Measurements from ENCODE around the gene UQCRFS1. TPM values are rescaled to one million over a fixed set of nuclear protein-coding genes. Genes with fewer than 3 reads are reported as not detected.

Gene UQCRFS1
- total RNA-seq (10 to 100 TPM; 20.1 to 29.3 (median 23.8) TPM), polyA plus RNA-seq (10 to 100 TPM; 19.3 to 37.7 TPM)
- long read RNA-seq, donor 1, transcript UQCRFS1-201 (2 exons, 3,475 nt), result major isoform, 270 of 270 reads
- long read RNA-seq, donor 1, partial matches to known transcripts, result 0 of 270 reads
- long read RNA-seq, donor 1, other reads (novel, unspliced or antisense), result 0 of 270 reads
- long read RNA-seq, donor 2, transcript UQCRFS1-201 (2 exons, 3,475 nt), result major isoform, 118 of 118 reads
- long read RNA-seq, donor 2, partial matches to known transcripts, result 0 of 118 reads
- long read RNA-seq, donor 2, other reads (novel, unspliced or antisense), result 0 of 118 reads
- long read RNA-seq, donor 3, transcript UQCRFS1-201 (2 exons, 3,475 nt), result major isoform, 129 of 131 reads
- long read RNA-seq, donor 3, partial matches to known transcripts, result 0 of 131 reads
- long read RNA-seq, donor 3, other reads (novel, unspliced or antisense), result 2 of 131 reads

- intact Hi-C loops (cut with DNase I), result loop anchor here in 1 of 4 donors (10.0 kb wide), 1 partner anchor 582 kb away; no protein-coding TSS in a partner anchor
- Histone ChIP-seq H3K9me3 (no peaks in the 10 kb centered on the region), H3K27ac (peak within 1 kb of the TSS; percentile 68 to 87), H3K4me1 (ENCODE audit: insufficient read depth) (peaks cover 5% of the 10 kb centered on the region), H3K36me3 (no peaks in the 10 kb centered on the region), H3K27me3 (no peaks in the 10 kb centered on the region), H3K4me3 (peak within 1 kb of the TSS; percentile 97)
- TF ChIP-seq CTCF (IDR thresholded peaks at IDR 0.05), result peak in 1 of 3 donors; percentile 9
- peak; percentile 84 for TF ChIP-seq POLR2A (IDR thresholded peaks at IDR 0.05)
- TF ChIP-seq EP300 (IDR thresholded peaks at IDR 0.05), result no peak
- peak; percentile 92 to 96 (median 94) for DNase-seq
- WGBS, 3 donors, result 0 to 1% (median 1%) methylated on average over 59 to 90 of the region's 95 CpGs
Measured at GRCh38 chr19:29212648-29213573, at the start of gene UQCRFS1. UQCRFS1 (minus strand) TSS chr19:29213151; CDS start chr19:29213118, 33 bp downstream.

GRCh38 chr19:29262085-29262484 is 49.1 kb upstream of the UQCRFS1 start:
- H3K4me1 ChIP-seq (ENCODE audit: insufficient read depth), result no peaks in the 10 kb centered on the region
- H3K27ac ChIP-seq, result no peak overlapping the region
- 62 to 75% (median 63%) methylated on average over 2 of the region's 2 CpGs for WGBS, 3 donors
- H3K9me3 ChIP-seq, result no peaks in the 10 kb centered on the region
- DNase-seq, result no peak
- intact Hi-C loops (cut with DNase I), result no loop called here
- no peaks in the 10 kb centered on the region for H3K27me3 ChIP-seq
- TF ChIP-seq CTCF (IDR thresholded peaks at IDR 0.05) (no peak), POLR2A (IDR thresholded peaks at IDR 0.05) (no peak), EP300 (IDR thresholded peaks at IDR 0.05) (no peak)
- no peak overlapping the region for H3K4me3 ChIP-seq
- H3K36me3 ChIP-seq, result no peaks in the 10 kb centered on the region

GRCh38 chr19:29260477-29261317 is 47.7 kb upstream of the UQCRFS1 start:
- Histone ChIP-seq H3K9me3 (no peaks in the 10 kb centered on the region), H3K27me3 (no peaks in the 10 kb centered on the region), H3K4me1 (ENCODE audit: insufficient read depth) (no peaks in the 10 kb centered on the region), H3K36me3 (no peaks in the 10 kb centered on the region), H3K27ac (no peak overlapping the region), H3K4me3 (no peak overlapping the region)
- no peak for DNase-seq
- 70 to 74% (median 73%) methylated on average over 5 of the region's 5 CpGs for WGBS, 3 donors
- intact Hi-C loops (cut with DNase I), result no loop called here
- TF ChIP-seq POLR2A (IDR thresholded peaks at IDR 0.05) (no peak), EP300 (IDR thresholded peaks at IDR 0.05) (no peak), CTCF (IDR thresholded peaks at IDR 0.05) (no peak)

Data from ovary (tissue), 10 donors.